ENCODE data around the gene FAR2. TPM values are rescaled to one million over a fixed set of nuclear protein-coding genes. Genes with fewer than 3 reads are reported as not detected.

FAR2 gene
- total RNA-seq, 1 donor from 2014 or later, result 11.3 TPM

DNA sequence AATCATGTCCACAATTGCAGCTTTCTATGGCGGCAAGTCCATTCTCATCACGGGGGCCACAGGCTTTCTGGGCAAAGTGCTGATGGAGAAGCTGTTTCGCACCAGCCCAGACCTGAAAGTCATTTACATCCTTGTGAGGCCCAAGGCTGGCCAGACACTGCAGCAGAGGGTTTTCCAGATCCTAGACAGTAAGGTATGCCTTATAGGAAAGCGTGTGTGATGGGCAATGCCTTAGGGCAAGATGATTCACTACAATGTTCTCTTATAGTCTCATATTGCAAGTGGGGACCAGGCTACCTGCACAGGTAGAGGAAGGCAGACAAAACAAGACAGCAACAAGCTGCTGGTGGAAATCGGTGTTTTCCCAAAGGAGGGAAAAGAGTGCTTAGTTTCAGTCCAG is 121.4 kb downstream of the FAR2 start:
- no peak overlapping the region for H3K4me3 ChIP-seq
- H3K27ac ChIP-seq, result no peak overlapping the region
- TF ChIP-seq, protein P1, sequence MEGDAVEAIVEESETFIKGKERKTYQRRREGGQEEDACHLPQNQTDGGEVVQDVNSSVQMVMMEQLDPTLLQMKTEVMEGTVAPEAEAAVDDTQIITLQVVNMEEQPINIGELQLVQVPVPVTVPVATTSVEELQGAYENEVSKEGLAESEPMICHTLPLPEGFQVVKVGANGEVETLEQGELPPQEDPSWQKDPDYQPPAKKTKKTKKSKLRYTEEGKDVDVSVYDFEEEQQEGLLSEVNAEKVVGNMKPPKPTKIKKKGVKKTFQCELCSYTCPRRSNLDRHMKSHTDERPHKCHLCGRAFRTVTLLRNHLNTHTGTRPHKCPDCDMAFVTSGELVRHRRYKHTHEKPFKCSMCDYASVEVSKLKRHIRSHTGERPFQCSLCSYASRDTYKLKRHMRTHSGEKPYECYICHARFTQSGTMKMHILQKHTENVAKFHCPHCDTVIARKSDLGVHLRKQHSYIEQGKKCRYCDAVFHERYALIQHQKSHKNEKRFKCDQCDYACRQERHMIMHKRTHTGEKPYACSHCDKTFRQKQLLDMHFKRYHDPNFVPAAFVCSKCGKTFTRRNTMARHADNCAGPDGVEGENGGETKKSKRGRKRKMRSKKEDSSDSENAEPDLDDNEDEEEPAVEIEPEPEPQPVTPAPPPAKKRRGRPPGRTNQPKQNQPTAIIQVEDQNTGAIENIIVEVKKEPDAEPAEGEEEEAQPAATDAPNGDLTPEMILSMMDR (IDR thresholded peaks at IDR 0.05), result no peak
- H3K4me1 ChIP-seq, result no peaks in the 10 kb centered on the region
- no peaks in the 10 kb centered on the region for H3K27me3 ChIP-seq
- DNase-seq (ENCODE audit: low spot score in 2 of 2), result no peak
- no peaks in the 10 kb centered on the region for H3K9me3 ChIP-seq
- no peaks in the 10 kb centered on the region for H3K36me3 ChIP-seq
- intact Hi-C loops (cut with DNase I), result no loop called here

DNA sequence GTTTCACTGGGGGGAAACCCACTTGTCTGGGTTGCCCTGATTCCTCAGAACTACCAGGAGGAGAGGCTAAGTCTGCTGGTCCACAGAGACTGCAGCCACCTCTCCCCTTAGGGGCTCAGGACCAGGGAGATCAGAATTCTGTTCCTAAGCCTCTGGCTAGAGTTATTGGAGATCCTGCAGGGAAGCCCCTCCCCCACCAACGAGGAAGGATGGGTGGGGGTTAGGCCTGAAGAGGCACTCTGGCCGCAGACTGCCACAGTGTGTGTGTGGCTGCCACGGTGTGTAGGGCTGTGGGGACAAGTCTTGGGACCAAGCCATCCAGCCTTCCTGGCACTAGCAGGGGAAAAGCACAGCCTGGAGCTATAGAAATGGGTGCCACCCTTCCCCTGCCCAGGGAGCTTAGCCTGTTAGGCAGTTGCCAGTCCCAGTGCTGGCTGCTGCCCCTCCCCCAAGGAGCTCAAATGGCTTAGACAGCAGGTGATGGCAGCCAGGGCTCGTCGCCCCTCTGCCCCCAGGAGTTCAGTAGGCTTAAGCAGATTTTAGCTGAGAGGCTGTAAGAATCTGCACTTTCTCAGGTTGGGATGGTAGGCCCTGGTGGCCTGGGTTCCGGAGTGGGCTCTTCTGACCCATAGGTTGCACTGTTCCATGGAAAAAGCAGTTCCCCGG is 124.2 kb downstream of the FAR2 start:
- Histone ChIP-seq H3K36me3 (no peaks in the 10 kb centered on the region), H3K4me3 (no peak overlapping the region), H3K27ac (no peak overlapping the region), H3K4me1 (no peaks in the 10 kb centered on the region), H3K27me3 (no peaks in the 10 kb centered on the region), H3K9me3 (no peaks in the 10 kb centered on the region)
- intact Hi-C loops (cut with DNase I), result no loop called here
- TF ChIP-seq, protein P1 (IDR thresholded peaks at IDR 0.05), result no peak
- DNase-seq (ENCODE audit: low spot score in 2 of 2), result no peak

DNA sequence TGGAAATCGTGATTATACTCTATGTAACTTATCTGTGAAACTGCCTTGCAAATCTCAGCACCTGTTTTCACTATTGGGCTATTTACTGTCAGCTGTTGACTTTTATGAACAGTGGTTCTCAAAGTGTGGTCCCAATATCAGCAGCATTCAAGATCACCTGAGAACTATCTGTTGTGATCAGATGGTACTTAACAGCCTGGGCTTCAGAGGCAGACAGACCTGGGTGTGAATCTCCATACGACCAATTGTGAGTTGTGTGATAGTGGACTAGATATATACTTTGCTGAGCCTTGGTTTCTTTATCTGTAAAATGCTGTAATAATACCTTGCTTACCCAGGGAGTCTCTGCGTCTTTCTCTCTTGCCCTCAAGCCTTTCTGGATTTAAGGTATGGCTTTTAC is 126.8 kb downstream of the FAR2 start:
- DNase-seq (ENCODE audit: low spot score in 2 of 2), result no peak
- H3K4me3 ChIP-seq, result no peak overlapping the region
- no peaks in the 10 kb centered on the region for H3K27me3 ChIP-seq
- H3K9me3 ChIP-seq, result no peaks in the 10 kb centered on the region
- intact Hi-C loops (cut with DNase I), result no loop called here
- H3K27ac ChIP-seq, result no peak overlapping the region
- no peaks in the 10 kb centered on the region for H3K4me1 ChIP-seq
- TF ChIP-seq, protein P1 (IDR thresholded peaks at IDR 0.05), result no peak
- H3K36me3 ChIP-seq, result no peaks in the 10 kb centered on the region

DNA sequence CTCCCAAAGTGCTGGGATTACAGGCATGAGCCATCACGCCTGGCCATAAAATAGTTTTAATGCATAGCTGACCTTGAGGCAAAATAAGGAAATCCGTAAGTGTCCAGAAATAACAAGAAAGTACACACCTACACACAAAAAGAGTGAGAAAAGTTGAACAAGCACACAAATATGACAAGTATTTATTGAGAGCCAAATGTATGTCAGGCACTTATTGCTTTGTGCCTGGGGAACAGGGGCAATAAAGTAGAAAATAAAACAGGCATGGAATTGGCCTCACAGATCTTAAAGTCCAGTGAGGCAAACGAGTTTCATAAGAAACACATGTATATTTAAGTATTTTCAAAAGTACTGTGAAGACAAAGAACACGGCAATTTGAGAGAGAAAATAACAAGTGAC is 128.2 kb downstream of the FAR2 start:
- no peak overlapping the region for H3K4me3 ChIP-seq
- no peak overlapping the region for H3K27ac ChIP-seq
- TF ChIP-seq, protein P1 (IDR thresholded peaks at IDR 0.05), result no peak
- H3K27me3 ChIP-seq, result no peaks in the 10 kb centered on the region
- no peaks in the 10 kb centered on the region for H3K9me3 ChIP-seq
- H3K36me3 ChIP-seq, result no peaks in the 10 kb centered on the region
- intact Hi-C loops (cut with DNase I), result no loop called here
- H3K4me1 ChIP-seq, result no peaks in the 10 kb centered on the region
- no peak for DNase-seq (ENCODE audit: low spot score in 2 of 2)

DNA sequence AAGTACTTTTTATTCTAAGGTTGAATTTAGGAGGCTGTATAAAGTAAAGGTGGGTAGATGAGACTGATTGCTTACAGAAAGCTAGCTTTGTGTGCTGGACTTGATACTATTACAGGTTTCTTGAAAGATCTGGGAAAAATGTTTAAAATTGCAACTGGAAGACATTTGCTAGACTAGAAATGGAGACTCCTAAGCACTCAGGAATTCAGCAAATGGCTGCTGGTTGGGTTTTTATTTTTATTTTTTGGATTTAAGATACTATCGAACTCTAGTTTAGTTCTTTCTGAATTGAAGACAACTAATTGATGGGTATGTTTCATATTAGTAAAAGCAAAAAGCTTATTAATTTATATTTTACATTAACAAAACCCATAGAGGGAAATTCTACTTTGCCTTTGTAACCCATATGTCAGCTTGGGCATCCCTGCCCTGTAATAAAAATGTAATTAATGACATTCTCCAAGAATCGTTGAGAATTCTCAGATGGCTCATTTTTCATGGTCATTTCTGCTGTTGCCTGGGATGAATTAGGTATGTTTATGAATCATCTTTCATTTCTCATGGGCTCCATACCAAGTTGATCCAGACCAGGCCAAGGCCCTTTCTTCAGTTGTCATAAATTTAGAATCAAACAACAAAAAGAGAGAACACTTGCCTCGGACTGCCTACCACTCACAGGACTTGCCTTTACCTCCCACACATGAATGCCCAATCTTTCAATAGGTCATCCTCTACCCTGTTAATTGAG is 129.8 kb downstream of the FAR2 start:
- Histone ChIP-seq H3K4me3 (no peak overlapping the region), H3K36me3 (no peaks in the 10 kb centered on the region), H3K9me3 (no peaks in the 10 kb centered on the region), H3K27me3 (no peaks in the 10 kb centered on the region), H3K27ac (no peak overlapping the region), H3K4me1 (no peaks in the 10 kb centered on the region)
- intact Hi-C loops (cut with DNase I), result no loop called here
- TF ChIP-seq, protein P1 (IDR thresholded peaks at IDR 0.05), result no peak
- DNase-seq (ENCODE audit: low spot score in 2 of 2), result no peak
